GM18502 (cell line): Measurements from ENCODE around the gene PTGER1.
"Not testable (repeated sequence)": the region's sequence is repeated elsewhere in the genome, so short reads cannot be mapped to it uniquely, and the experiment has no call there.

Experiments used
- ATAC-seq: cut with Tn5 transposase; IDR thresholded peaks from one replicate; pipeline ENCODE4 v1.9.1; 2021; ENCODE audit warnings: mild to moderate bottlenecking; ENCODE audit not compliant: unreplicated experiment, poor library complexity

PTGER1 gene

DNA sequence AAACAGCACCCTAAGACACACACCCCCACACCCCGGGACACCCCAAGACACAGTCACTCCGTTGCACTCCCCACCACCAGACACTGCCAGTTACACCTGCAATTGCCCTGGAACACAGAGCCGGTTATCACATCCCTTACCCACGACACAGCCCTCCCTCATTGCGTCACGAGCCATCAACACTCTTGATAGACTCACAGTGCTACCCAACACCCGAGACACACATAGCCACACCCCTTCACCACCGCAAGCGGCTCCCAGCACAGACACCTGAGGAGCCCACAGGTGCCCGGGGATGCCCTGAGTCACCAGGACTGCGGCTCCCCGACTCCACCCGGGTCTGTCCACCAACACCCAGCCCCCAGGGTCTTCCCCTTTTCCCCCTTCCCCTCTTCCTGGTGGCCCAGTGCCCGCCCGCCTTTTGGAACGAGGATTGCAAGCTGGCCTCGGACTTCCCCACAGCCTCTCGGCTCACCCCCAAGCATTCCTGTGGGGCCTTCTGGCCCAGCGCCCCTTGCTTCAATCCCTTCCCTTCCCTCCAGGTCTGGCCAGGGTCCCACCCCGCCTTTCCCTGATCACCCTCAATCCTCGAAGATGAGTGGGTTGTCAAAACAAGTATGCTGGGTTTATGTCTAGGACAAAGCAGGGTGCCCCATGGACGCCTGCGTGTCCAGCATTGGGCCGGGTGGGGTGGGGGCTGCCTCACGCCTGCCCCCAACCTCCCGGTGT lies 1.7 kb upstream of the PTGER1 start:
- no peak for ATAC-seq

GRCh38 chr19:14476327-14476672 lies 1.1 kb upstream of the PTGER1 start:
- no peak for ATAC-seq

- ATAC-seq, result no peak
These were observed 327 bp downstream of the PTGER1 start for GRCh38 chr19:14474827-14475226.

- no peak for ATAC-seq
These were observed 1.1 kb downstream of the PTGER1 start for GRCh38 chr19:14473978-14474578.

DNA sequence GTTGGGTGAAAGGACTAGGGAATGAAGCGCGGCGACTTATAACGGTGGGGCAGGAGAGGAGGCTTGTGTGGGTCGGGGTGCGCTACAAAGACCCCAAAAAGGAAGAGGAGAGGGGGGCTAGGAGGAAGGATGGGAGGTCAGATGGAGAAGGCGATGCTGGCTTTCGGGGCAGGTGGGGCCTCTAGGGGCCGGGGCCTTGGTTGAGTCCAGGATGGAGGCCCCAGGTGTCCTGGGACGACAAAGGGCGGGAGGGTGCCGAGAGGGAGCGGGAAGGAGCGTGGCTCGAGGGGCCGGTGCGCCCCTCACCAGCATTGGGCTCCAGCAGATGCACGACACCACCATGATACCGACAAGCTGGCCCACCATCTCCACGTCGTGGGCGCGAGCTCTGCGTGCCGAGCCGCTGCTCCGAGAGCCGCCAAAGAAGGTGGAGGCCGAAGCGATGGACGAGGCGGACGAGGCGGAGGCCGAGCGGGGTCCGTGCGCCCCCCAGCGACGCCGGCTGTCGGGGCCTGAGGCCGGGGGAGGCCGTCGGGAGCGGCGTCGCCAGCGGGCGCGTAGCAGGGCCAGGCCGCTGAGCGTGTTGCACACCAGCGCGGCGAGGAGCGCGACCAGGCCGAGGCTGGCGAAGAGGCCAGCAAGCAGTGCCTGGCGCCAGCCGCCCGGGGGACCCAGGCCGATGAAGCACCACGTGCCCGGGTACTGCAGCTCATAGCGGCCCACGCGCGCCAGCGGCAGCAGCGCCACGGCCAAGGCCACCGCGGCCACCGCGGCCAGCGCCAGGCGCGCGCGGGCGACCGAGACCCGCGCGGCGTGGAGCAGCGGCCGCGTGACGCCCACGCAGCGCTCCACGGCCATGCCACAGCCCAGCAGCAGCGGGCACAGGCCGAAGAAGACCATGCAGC lies 1.8 kb downstream of the PTGER1 start:
- ATAC-seq, result no peak

DNA sequence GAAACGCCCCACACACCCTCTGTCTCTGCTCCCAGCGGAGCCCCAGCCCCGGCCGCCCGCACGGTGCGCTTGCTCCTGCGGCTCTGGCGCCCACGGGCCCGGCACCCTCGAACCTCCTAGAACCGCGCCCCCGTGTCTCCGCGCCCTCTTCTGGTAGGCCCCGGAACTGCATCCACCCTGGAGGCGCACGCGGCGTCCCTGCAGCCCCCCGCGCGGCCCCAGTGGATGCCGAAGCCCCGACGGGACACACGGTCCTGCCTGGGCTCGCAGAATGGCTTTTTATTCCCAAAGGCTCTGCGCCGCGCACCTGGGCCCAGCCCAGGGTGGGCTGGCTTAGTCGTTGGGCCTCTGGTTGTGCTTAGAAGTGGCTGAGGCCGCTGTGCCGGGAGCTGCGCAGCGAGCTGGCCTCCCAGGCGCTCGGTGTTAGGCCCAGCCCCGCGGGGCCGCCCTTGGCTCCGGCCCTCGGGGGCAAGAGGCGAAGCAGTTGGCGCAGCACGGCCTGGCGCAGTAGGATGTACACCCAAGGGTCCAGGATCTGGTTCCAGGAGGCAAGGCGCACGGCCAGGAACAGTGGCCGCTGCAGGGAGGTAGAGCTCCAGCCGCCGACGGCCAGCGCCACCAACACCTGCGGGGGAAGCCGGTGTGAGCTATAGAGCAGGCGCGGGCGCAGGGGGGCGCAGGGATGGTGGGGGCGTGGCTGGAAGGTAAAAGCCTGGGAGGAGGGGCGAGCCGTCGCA lies 2.8 kb downstream of the PTGER1 start:
- ATAC-seq, result no peak

- no peak for ATAC-seq
These were observed 3.5 kb downstream of the PTGER1 start for GRCh38 chr19:14471436-14472187.

DNA sequence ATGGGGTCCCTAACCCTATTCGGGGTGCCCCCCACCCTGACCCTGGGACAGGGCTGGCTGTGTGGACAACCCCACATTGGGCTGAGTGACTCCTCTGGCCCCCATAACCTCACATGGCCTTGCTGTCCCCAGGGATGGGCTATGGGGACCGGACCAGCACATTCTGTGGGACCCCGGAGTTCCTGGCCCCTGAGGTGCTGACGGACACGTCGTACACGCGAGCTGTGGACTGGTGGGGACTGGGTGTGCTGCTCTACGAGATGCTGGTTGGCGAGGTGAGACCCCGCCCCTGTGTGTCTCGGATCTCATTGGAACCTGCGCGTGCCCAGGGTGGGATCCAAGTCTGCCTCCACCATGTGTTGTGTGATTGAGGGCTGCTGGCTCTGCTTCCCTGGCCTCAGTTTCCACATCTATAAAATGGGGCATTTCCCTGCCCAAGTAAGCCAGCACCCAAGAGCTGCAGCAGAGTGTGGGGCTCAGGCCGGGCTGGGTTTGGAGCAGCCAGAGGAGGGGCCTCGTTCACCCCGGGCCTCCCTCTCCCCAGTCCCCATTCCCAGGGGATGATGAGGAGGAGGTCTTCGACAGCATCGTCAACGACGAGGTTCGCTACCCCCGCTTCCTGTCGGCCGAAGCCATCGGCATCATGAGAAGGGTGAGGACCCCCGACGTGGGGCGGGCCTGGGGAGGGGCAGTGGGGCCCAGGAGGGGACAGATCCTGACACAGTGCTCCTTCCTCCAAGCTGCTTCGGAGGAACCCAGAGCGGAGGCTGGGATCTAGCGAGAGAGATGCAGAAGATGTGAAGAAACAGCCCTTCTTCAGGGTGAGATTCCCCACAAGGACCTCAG lies 4.9 kb downstream of the PTGER1 start:
- ATAC-seq, result no peak

DNA sequence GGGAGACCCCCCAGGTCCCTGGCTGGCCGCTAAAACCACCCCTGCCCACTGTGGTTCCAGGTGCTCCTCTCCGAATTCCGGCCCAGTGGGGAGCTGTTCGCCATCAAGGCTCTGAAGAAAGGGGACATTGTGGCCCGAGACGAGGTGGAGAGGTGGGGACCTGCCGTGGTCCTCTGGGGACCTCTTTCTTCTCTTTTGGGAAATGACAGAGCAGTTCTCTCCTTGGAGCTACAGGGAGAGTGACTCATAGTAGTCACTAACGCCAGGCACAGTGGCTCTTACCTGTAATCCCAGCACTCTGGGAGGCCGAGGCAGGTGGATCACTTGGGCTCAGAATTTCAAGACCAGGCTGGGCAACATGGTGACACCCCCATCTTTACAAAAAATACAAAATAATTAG lies 7.3 kb downstream of the PTGER1 start:
- no peak for ATAC-seq

GRCh38 chr19:14467391-14467790 lies 7.8 kb downstream of the PTGER1 start:
- no peak for ATAC-seq

DNA sequence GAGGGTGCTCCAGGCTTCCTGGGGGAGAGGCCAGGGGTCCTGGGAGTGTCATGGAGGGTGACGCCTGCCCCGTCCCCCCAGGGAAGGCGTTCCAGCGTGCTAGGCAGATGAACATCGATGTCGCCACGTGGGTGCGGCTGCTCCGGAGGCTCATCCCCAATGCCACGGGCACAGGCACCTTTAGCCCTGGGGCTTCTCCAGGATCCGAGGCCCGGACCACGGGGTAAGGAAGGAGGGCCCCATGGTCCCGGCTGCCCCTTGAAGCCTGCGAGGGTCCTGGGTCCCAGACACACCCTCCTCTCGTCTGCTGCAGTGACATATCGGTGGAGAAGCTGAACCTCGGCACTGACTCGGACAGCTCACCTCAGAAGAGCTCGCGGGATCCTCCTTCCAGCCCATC lies 11.4 kb downstream of the PTGER1 start:
- no peak for ATAC-seq

- ATAC-seq, result not testable (repeated sequence)
These were observed 12.8 kb downstream of the PTGER1 start for GRCh38 chr19:14462401-14462800.

GRCh38 chr19:14460935-14461334 lies 14.2 kb downstream of the PTGER1 start:
- ATAC-seq, result no peak

DNA sequence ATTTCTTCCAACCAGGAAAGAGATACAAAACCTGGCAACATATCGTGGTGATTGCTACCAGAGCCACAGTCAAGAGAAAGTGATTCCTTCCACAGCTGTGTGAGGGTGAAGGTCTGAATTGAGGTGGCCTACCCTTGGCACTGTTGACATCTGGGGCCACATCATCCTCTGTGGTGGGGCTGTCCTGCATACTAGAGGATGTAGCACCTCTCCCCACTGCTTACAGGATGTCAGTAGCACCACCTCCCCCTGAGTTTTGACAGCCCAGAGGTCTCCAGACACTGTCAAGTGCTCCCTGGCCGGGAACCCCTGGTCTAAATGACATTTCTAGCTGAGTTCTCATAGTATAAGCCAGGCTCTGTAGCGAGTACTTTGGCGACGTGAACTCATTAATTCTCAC lies 15.5 kb downstream of the PTGER1 start:
- no peak for ATAC-seq

DNA sequence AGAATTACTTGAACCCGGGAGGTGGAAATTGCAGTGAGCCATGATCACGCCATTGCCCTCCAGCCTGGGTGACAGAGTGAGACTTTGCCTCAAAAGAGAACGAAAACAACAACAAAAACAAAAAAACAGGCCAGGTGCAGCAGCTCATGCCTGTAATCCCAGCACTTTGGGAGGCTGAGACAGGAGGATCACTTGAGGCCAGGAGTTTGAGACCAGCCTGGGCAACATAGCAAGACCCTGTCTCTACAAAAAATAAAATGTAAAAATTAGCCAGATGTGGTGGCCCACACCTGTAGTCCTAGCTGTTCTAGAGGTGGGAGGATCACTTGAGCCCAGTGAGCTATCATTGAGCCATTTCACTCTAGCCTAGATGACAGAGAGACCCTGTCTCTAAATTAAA lies 22.9 kb downstream of the PTGER1 start:
- not testable (repeated sequence) for ATAC-seq

DNA sequence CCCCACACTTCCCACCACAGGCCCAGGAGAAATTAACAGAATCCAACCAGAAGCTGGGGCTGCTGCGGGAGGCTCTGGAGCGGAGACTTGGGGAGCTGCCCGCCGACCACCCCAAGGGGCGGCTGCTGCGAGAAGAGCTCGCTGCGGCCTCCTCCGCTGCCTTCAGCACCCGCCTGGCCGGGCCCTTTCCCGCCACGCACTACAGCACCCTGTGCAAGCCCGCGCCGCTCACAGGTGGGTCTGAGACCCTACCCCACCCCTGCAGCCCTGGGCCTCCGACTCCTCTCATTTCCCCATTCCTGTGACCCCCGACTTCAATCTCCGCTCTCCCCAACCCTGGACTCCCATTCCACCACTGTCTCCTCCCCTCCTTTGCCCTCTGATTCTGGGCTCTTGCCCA lies 24.3 kb downstream of the PTGER1 start:
- ATAC-seq, result no peak

DNA sequence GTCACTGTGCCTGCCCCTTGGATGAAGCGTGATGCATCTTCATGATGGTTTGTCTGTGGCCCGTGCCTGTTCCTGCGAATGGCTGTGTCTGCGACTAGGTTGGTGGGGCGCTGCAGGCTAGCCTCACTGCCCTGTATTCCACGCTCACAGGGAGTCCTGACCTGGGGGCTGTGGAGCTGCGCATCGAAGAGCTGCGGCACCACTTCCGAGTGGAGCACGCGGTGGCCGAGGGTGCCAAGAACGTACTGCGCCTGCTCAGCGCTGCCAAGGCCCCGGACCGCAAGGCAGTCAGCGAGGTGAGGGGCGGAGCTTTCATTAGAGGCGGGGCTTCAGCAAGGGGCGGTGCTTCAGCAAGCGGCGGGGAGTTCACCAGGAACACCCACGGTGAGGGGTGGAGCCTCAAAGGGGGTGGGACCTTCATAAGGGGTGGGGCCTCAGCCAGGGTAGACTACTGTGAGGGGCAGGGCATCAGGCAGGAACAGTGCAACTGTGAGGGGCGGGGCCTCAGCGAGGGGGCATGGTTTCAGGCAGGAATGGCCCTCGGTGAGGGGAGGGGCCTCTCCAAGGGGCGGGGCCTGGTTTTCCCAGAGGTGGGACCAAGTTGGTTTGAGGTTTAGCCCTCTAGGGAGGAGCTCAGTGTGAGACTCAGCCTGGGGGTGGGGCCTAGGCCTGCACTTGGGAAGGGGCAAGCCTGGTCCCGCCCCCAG lies 24.8 kb downstream of the PTGER1 start:
- no peak for ATAC-seq

DNA sequence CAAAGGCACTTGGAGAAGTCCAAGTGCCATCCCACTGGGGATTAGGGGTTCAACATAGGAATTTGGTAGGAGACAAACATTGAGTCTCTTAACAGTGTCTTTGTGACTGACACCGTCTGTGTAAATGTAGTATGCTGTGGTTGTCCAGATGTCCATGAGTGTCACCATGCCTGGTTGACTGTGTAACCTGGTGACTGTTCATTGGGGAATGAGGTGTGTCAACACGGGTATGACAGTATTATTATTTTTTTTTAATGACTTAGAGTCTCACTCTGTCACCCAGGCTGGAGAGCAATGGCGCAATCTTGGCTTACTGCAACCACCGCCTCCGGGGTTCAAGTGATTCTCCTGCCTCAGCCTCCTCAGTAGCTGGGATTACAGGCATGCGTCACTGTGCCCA lies 25.8 kb downstream of the PTGER1 start:
- no peak for ATAC-seq
